SU-DHL-6 (cell line): Measurements from ENCODE around the gene PELI1.

Source experiments
- CTCF ChIP-seq: fragments of 200-600 bp; sonication (generic); IDR thresholded peaks from one replicate; pipeline ENCODE4 v1.5.1; 2017; ENCODE audit warnings: antibody characterized with exemption, mild to moderate bottlenecking, low read length, moderate library complexity; ENCODE audit not compliant: insufficient read depth, poor library complexity, severe bottlenecking
- EZH2phosphoT487 ChIP-seq: fragments of 200-600 bp; sonication (generic), shearing (Covaris generic); conservative IDR thresholded peaks from 2 replicates; pipeline ENCODE4 v1.6.1; 2018; ENCODE audit warnings: mild to moderate bottlenecking, antibody characterized with exemption, low read length, moderate library complexity, mixed read lengths

- TF ChIP-seq CTCF: no peak
- TF ChIP-seq EZH2phosphoT487: no peak
Observed at GRCh38 chr2:64142741-64143168, 1.5 kb downstream of the PELI1 start.
